ENCODE measurements around the gene ADH1C.
"Not testable (repeated sequence)": the region's sequence is repeated elsewhere in the genome, so short reads cannot be mapped to it uniquely, and the experiment has no call there.

Gene ADH1C

GRCh38 chr4:99377341-99377740 lies 24.8 kb upstream of the ADH1C start:
- H3K4me3 ChIP-seq (ENCODE audit: low read length); DNase-seq (ENCODE audit: low read depth): not testable (repeated sequence)
- peak; percentile 62 for TF ChIP-seq CTCF (conservative IDR thresholded peaks at IDR 0.05; ENCODE audit: low read depth, low read length)

- not testable (repeated sequence) for H3K4me3 ChIP-seq (ENCODE audit: low read length); DNase-seq (ENCODE audit: low read depth)
Measured at GRCh38 chr4:99372464-99372863, 19.9 kb upstream of the ADH1C start.

- H3K4me3 ChIP-seq (ENCODE audit: low read length); DNase-seq (ENCODE audit: low read depth): not testable (repeated sequence)
Measured at GRCh38 chr4:99367817-99368216, 15.3 kb upstream of the ADH1C start.

GRCh38 chr4:99366491-99366890 lies 13.9 kb upstream of the ADH1C start:
- DNase-seq (ENCODE audit: low read depth): no peak
- H3K4me3 ChIP-seq (ENCODE audit: low read length): no peak overlapping the region
- TF ChIP-seq CTCF (conservative IDR thresholded peaks at IDR 0.05; ENCODE audit: low read depth, low read length): no peak

GRCh38 chr4:99362768-99363167 lies 10.2 kb upstream of the ADH1C start:
- no peak for TF ChIP-seq CTCF (conservative IDR thresholded peaks at IDR 0.05; ENCODE audit: low read depth, low read length)
- H3K4me3 ChIP-seq (ENCODE audit: low read length): no peak overlapping the region
- DNase-seq (ENCODE audit: low read depth): no peak

- TF ChIP-seq CTCF (conservative IDR thresholded peaks at IDR 0.05; ENCODE audit: low read depth, low read length): no peak
- H3K4me3 ChIP-seq (ENCODE audit: low read length): no peak overlapping the region
- DNase-seq (ENCODE audit: low read depth): no peak
Measured at GRCh38 chr4:99361899-99362275, 9.3 kb upstream of the ADH1C start.

- no peak for TF ChIP-seq CTCF (conservative IDR thresholded peaks at IDR 0.05; ENCODE audit: low read depth, low read length)
- no peak overlapping the region for H3K4me3 ChIP-seq (ENCODE audit: low read length)
- no peak for DNase-seq (ENCODE audit: low read depth)
Measured at GRCh38 chr4:99361268-99361898, 8.8 kb upstream of the ADH1C start.

GRCh38 chr4:99359480-99360204 lies 7.1 kb upstream of the ADH1C start:
- no peak for DNase-seq (ENCODE audit: low read depth)
- no peak for TF ChIP-seq CTCF (conservative IDR thresholded peaks at IDR 0.05; ENCODE audit: low read depth, low read length)
- no peak overlapping the region for H3K4me3 ChIP-seq (ENCODE audit: low read length)
